Muscle of back (tissue), 11 donors: ENCODE data around the gene PLCH1. TPM values are rescaled to one million over a fixed set of nuclear protein-coding genes. Genes with fewer than 3 reads are reported as not detected.
"Not testable (repeated sequence)": the region's sequence is repeated elsewhere in the genome, so short reads cannot be mapped to it uniquely, and the experiment has no call there.

ENCODE experiments used
- DNase-seq, 3 donors: peaks; one replicate each; pipeline versions ENCODE4 v3.0.0 to v3.0.0-alpha.2; 2013
- polyA plus RNA-seq, 10 donors: library from polyadenylated mRNA; unstranded; fragments of 120-200 nt; gene quantifications; one replicate each; pipeline ENCODE4 v1.2.1, GENCODE V29; 2013; ENCODE audit not compliant: insufficient read length in 10 of 10

PLCH1 gene
- polyA plus RNA-seq, 10 donors, result 0.18 to 0.75 (median 0.32) TPM

- peak in 1 of 3 donors; percentile 13 for DNase-seq
These were observed 323.9 kb downstream of the PLCH1 start for GRCh38 chr3:155420881-155421486.

GRCh38 chr3:155420406-155420805 is 324.5 kb downstream of the PLCH1 start:
- peak; percentile 37 to 76 (median 56) for DNase-seq

- DNase-seq, result peak; percentile 19 to 73 (median 47)
These were observed 326.5 kb downstream of the PLCH1 start for GRCh38 chr3:155418407-155418806.

- DNase-seq, result no peak
These were observed 327.8 kb downstream of the PLCH1 start for GRCh38 chr3:155417119-155417517.

GRCh38 chr3:155416500-155417118 is 328.3 kb downstream of the PLCH1 start:
- DNase-seq, result peak in 1 of 3 donors; percentile 21

- no peak for DNase-seq
These were observed 332.0 kb downstream of the PLCH1 start for GRCh38 chr3:155412904-155413303.

- DNase-seq, result no peak
These were observed 333.2 kb downstream of the PLCH1 start for GRCh38 chr3:155411500-155412223.

- DNase-seq, result no peak
These were observed 335.5 kb downstream of the PLCH1 start for GRCh38 chr3:155409336-155409735.

- DNase-seq, result no peak
These were observed 336.9 kb downstream of the PLCH1 start for GRCh38 chr3:155407971-155408370.

GRCh38 chr3:155407331-155407730 is 337.5 kb downstream of the PLCH1 start:
- no peak for DNase-seq

- no peak for DNase-seq
These were observed 340.4 kb downstream of the PLCH1 start for GRCh38 chr3:155404486-155404885.

- no peak for DNase-seq
These were observed 342.2 kb downstream of the PLCH1 start for GRCh38 chr3:155402656-155403055.

GRCh38 chr3:155398046-155398445 is 346.8 kb downstream of the PLCH1 start:
- DNase-seq, result no peak

- DNase-seq, result not testable (repeated sequence)
These were observed 350.0 kb downstream of the PLCH1 start for GRCh38 chr3:155394896-155395295.

- no peak for DNase-seq
These were observed 350.6 kb downstream of the PLCH1 start for GRCh38 chr3:155394240-155394639.

GRCh38 chr3:155393316-155393715 is 351.6 kb downstream of the PLCH1 start:
- DNase-seq, result no peak

GRCh38 chr3:155392138-155392537 is 352.7 kb downstream of the PLCH1 start:
- no peak for DNase-seq

- DNase-seq, result peak; percentile 64 to 84 (median 81)
These were observed 353.3 kb downstream of the PLCH1 start for GRCh38 chr3:155391551-155391958.

- DNase-seq, result peak; percentile 77 to 89 (median 84)
These were observed 353.8 kb downstream of the PLCH1 start for GRCh38 chr3:155391104-155391503.

- DNase-seq, result peak in 2 of 3 donors; percentile 23 to 60
These were observed 354.5 kb downstream of the PLCH1 start for GRCh38 chr3:155390351-155390750.

GRCh38 chr3:155388417-155388816 is 356.5 kb downstream of the PLCH1 start:
- no peak for DNase-seq

- DNase-seq, result no peak
These were observed 357.3 kb downstream of the PLCH1 start for GRCh38 chr3:155387571-155387970.

- peak in 1 of 3 donors; percentile 31 for DNase-seq
These were observed 358.0 kb downstream of the PLCH1 start for GRCh38 chr3:155386919-155387318.
